Measurements from ENCODE around the gene SLC12A8.

The SLC12A8 gene

GRCh38 chr3:125149462-125149861, 63.1 kb downstream of the SLC12A8 start:
- Histone ChIP-seq H3K9me3 (replicated peaks; ENCODE audit: insufficient read depth, low read length) (no peaks in the 10 kb centered on the region), H4K20me1 (ENCODE audit: insufficient read depth, low read length) (no peaks in the 10 kb centered on the region), H3K27ac (ENCODE audit: low read length) (no peak overlapping the region), H3K79me2 (ENCODE audit: low read length) (no peaks in the 10 kb centered on the region), H3K4me3 (ENCODE audit: low read length) (no peak overlapping the region), H3K9ac (ENCODE audit: low read length) (no peak overlapping the region), H2AFZ (ENCODE audit: low read length) (no peak overlapping the region), H3K27me3 (replicated peaks; ENCODE audit: insufficient read depth, low read length) (no peaks in the 10 kb centered on the region), H3K4me2 (ENCODE audit: low read depth, low read length) (no peak overlapping the region), H3K9me2 (replicated peaks; ENCODE audit: insufficient read depth, low read length) (no peaks in the 10 kb centered on the region), H3K36me3 (replicated peaks; ENCODE audit: insufficient read depth, low read length) (no peaks in the 10 kb centered on the region), H3K4me1 (ENCODE audit: low read length) (no peaks in the 10 kb centered on the region), H3F3A (ENCODE audit: insufficient read depth, low read length) (no peaks in the 10 kb centered on the region)
- TF ChIP-seq EZH2phosphoT487 (IDR thresholded peaks at IDR 0.05; ENCODE audit: low read length) (no peak), EZH2 (optimal IDR thresholded peaks at IDR 0.05; ENCODE audit: low read depth, low read length) (no peak), CTCF (IDR thresholded peaks at IDR 0.05; ENCODE audit: low read length) (no peak)
- no peak for DNase-seq

GRCh38 chr3:125148836-125149235, 63.7 kb downstream of the SLC12A8 start:
- Histone ChIP-seq H3K9ac (ENCODE audit: low read length) (no peak overlapping the region), H4K20me1 (ENCODE audit: insufficient read depth, low read length) (no peaks in the 10 kb centered on the region), H3K4me1 (ENCODE audit: low read length) (no peaks in the 10 kb centered on the region), H3K4me2 (ENCODE audit: low read depth, low read length) (no peak overlapping the region), H3K9me2 (replicated peaks; ENCODE audit: insufficient read depth, low read length) (no peaks in the 10 kb centered on the region), H3K36me3 (replicated peaks; ENCODE audit: insufficient read depth, low read length) (no peaks in the 10 kb centered on the region), H2AFZ (ENCODE audit: low read length) (no peak overlapping the region), H3K79me2 (ENCODE audit: low read length) (no peaks in the 10 kb centered on the region), H3F3A (ENCODE audit: insufficient read depth, low read length) (no peaks in the 10 kb centered on the region), H3K27me3 (replicated peaks; ENCODE audit: insufficient read depth, low read length) (no peaks in the 10 kb centered on the region), H3K9me3 (replicated peaks; ENCODE audit: insufficient read depth, low read length) (no peaks in the 10 kb centered on the region), H3K27ac (ENCODE audit: low read length) (no peak overlapping the region), H3K4me3 (ENCODE audit: low read length) (no peak overlapping the region)
- no peak for TF ChIP-seq EZH2 (optimal IDR thresholded peaks at IDR 0.05; ENCODE audit: low read depth, low read length)
- no peak for TF ChIP-seq CTCF (IDR thresholded peaks at IDR 0.05; ENCODE audit: low read length)
- TF ChIP-seq EZH2phosphoT487 (IDR thresholded peaks at IDR 0.05; ENCODE audit: low read length), result no peak
- no peak for DNase-seq

GRCh38 chr3:125148016-125148812, 64.3 kb downstream of the SLC12A8 start:
- no peak for DNase-seq
- H3K4me2 ChIP-seq (ENCODE audit: low read depth, low read length), result no peak overlapping the region
- no peaks in the 10 kb centered on the region for H3F3A ChIP-seq (ENCODE audit: insufficient read depth, low read length)
- H4K20me1 ChIP-seq (ENCODE audit: insufficient read depth, low read length), result no peaks in the 10 kb centered on the region
- H3K4me3 ChIP-seq (ENCODE audit: low read length), result no peak overlapping the region
- no peaks in the 10 kb centered on the region for H3K4me1 ChIP-seq (ENCODE audit: low read length)
- no peaks in the 10 kb centered on the region for H3K36me3 ChIP-seq (replicated peaks; ENCODE audit: insufficient read depth, low read length)
- no peaks in the 10 kb centered on the region; the same call in 1 of the 2 replicates for H3K27me3 ChIP-seq (replicated peaks; ENCODE audit: insufficient read depth, low read length)
- H3K79me2 ChIP-seq (ENCODE audit: low read length), result no peaks in the 10 kb centered on the region
- H3K9me2 ChIP-seq (replicated peaks; ENCODE audit: insufficient read depth, low read length), result no peaks in the 10 kb centered on the region
- no peak overlapping the region for H2AFZ ChIP-seq (ENCODE audit: low read length)
- no peaks in the 10 kb centered on the region for H3K9me3 ChIP-seq (replicated peaks; ENCODE audit: insufficient read depth, low read length)
- H3K27ac ChIP-seq (ENCODE audit: low read length), result no peak overlapping the region
- no peak for TF ChIP-seq CTCF (IDR thresholded peaks at IDR 0.05; ENCODE audit: low read length)
- no peak overlapping the region for H3K9ac ChIP-seq (ENCODE audit: low read length)
